GM18502 (cell line): ENCODE results near the gene PATE4.

Source experiments
- ATAC-seq: cut with Tn5 transposase; IDR thresholded peaks from one replicate; pipeline ENCODE4 v1.9.1; 2021; ENCODE audit warnings: mild to moderate bottlenecking; ENCODE audit not compliant: unreplicated experiment, poor library complexity

PATE4 gene

GRCh38 chr11:125886997-125887372 lies 53.9 kb downstream of the PATE4 start:
- ATAC-seq: peak; percentile 28

- peak; percentile 89 for ATAC-seq
These were observed 54.5 kb downstream of the PATE4 start, which contains the start of gene HYLS1 for GRCh38 chr11:125887373-125888324. HYLS1 (plus strand) TSS chr11:125887668; CDS start chr11:125899369, 11,701 bp downstream.
